AG04449 (cell line): Measurements from ENCODE around the gene SHANK2.

Experiments used
- CTCF ChIA-PET: fragments of 350-600 bp; formaldehyde crosslinking; extraction: SDS; loops from one replicate; lab custom pipeline; 2021; ENCODE audit warnings: antibody characterized with exemption; lab: Yijun Ruan, JAX
- POLR2A ChIA-PET: fragments of 400-600, 350-600 bp; formaldehyde crosslinking; extraction: SDS; loops from one replicate; lab custom pipeline; 2020; ENCODE audit warnings: antibody characterized with exemption, inconsistent platforms; lab: Yijun Ruan, JAX
- DNase-seq: peaks from one replicate; pipeline ENCODE4 v3.0.0-alpha.2; 2010; ENCODE audit warnings: low read depth, low spot score
- H3K4me3 ChIP-seq: 2 replicates; pipeline ENCODE4 v1.5.1; 2011; ENCODE audit warnings: low read depth, mild to moderate bottlenecking, control low read depth, low read length
- TF ChIP-seq, protein P1 (sequence below): IDR thresholded peaks from one replicate; pipeline ENCODE4 v1.5.1; 2011; ENCODE audit warnings: mild to moderate bottlenecking, moderate library complexity, low read length, control low read depth, inconsistent platforms; ENCODE audit not compliant: insufficient read depth; ENCODE audit errors: missing control alignments

The SHANK2 gene

DNA sequence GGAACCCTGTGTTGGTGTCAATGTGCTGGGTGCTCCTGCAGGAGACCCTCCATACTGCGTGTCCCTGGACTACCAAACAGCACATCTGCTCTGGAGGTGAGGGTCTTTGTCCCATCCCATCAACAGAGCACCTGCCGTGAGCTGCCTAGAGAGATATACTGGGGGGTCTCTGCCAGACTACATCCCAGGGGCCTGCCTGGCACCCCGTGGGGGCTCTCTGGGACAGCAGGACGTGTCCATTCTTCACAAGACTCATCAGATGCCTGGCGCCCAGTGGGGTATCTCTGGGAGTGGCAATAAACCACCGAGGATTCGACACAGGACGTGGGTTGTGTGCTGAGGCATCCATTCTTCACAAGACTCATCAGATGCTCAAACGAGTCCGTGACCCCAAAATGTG is 42.7 kb downstream of the SHANK2 start:
- H3K4me3 ChIP-seq: no peak overlapping the region
- CTCF ChIA-PET: no interaction called here
- TF ChIP-seq, protein P1, sequence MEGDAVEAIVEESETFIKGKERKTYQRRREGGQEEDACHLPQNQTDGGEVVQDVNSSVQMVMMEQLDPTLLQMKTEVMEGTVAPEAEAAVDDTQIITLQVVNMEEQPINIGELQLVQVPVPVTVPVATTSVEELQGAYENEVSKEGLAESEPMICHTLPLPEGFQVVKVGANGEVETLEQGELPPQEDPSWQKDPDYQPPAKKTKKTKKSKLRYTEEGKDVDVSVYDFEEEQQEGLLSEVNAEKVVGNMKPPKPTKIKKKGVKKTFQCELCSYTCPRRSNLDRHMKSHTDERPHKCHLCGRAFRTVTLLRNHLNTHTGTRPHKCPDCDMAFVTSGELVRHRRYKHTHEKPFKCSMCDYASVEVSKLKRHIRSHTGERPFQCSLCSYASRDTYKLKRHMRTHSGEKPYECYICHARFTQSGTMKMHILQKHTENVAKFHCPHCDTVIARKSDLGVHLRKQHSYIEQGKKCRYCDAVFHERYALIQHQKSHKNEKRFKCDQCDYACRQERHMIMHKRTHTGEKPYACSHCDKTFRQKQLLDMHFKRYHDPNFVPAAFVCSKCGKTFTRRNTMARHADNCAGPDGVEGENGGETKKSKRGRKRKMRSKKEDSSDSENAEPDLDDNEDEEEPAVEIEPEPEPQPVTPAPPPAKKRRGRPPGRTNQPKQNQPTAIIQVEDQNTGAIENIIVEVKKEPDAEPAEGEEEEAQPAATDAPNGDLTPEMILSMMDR: no peak
- POLR2A ChIA-PET: no interaction called here
- no peak for DNase-seq

DNA sequence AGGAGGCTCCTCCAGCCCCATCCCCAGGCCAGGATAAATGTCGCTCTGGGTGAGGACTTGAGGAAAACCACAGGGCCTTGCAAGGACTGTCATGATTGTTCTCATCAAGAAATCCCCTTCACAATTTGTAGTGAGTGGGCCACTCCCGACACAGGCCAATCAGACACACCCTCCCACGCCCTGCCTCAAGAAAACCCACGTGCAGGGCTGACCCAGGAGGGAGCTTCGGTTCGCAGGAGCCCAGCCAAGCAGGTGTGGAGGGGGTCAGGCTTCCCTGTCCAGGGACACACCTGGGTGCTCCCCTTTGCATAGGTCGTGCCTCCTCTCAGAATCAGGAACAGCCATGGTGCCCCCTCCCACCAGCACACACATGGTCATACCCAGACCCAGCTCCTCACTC is 43.2 kb downstream of the SHANK2 start:
- DNase-seq: no peak
- POLR2A ChIA-PET: no interaction called here
- TF ChIP-seq, protein P1: no peak
- H3K4me3 ChIP-seq: no peak overlapping the region
- CTCF ChIA-PET: no interaction called here

DNA sequence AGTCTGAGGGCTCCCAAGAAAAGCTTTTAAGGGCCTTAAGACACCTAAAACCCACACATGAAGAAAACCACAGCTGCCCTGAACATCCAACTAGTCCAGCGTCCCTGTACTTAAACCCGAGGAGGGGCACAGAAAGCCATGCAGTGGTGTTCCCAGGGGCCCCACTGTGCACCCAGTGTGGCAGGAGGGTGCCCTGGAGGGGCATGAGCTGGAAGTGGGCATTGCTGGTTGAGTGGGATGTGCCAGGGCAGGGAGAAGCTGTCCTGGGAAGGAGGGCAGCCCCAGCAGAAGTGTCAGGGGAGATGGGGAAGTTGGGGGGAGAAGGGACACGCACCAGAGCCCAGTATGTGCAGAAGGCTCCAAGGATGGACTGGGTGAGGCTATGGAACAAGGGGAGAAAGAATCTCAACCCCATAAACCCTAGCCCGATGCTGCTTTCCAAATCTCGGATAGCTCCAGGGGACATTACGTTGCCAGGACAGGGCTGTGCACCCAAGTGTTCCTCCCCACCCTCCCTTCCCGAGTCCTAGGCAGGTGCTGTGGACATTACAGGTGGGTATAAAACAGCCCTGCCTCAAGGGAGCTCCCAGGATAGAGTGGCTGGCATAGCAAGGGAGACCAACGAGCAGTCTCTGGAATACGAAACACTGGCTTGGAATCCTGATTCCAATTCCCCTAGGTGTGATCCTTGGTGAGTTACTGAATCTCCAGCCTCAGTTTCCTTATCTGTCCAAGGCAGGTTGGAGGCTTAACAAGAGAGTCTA is 44.2 kb downstream of the SHANK2 start:
- DNase-seq: no peak
- H3K4me3 ChIP-seq: no peak overlapping the region
- CTCF ChIA-PET: no interaction called here
- TF ChIP-seq, protein P1: no peak
- POLR2A ChIA-PET: no interaction called here

- ChIA-PET CTCF (no interaction called here), POLR2A (no interaction called here)
- TF ChIP-seq, protein P1: no peak
- H3K4me3 ChIP-seq: no peak overlapping the region
- DNase-seq: no peak
These were observed 44.8 kb downstream of the SHANK2 start for GRCh38 chr11:71207563-71207962.

DNA sequence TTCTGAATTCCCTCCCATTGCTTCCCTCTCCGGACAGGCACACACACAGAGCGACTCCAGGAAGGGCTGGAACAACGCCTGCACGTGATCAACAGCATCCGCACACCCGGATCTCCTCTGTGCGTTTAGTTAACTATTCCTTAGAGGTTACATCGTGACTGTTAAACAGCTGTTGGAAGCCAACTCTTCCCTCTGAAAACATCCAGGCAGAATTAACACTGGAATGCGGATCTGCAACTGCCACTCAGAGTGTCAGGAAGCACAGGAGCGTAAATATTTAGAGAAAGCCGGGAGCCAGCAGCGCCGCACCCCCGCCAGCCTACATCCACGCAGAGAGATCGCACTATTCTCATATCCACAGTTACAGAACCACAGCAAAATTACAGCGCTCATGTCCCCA is 46.2 kb downstream of the SHANK2 start:
- TF ChIP-seq, protein P1: no peak
- H3K4me3 ChIP-seq: no peak overlapping the region
- CTCF ChIA-PET: interaction anchor here (1.1 kb wide), 1 partner anchor 11 kb away, joined by 3 read pairs; no protein-coding TSS in a partner anchor
- POLR2A ChIA-PET: no interaction called here
- no peak for DNase-seq

DNA sequence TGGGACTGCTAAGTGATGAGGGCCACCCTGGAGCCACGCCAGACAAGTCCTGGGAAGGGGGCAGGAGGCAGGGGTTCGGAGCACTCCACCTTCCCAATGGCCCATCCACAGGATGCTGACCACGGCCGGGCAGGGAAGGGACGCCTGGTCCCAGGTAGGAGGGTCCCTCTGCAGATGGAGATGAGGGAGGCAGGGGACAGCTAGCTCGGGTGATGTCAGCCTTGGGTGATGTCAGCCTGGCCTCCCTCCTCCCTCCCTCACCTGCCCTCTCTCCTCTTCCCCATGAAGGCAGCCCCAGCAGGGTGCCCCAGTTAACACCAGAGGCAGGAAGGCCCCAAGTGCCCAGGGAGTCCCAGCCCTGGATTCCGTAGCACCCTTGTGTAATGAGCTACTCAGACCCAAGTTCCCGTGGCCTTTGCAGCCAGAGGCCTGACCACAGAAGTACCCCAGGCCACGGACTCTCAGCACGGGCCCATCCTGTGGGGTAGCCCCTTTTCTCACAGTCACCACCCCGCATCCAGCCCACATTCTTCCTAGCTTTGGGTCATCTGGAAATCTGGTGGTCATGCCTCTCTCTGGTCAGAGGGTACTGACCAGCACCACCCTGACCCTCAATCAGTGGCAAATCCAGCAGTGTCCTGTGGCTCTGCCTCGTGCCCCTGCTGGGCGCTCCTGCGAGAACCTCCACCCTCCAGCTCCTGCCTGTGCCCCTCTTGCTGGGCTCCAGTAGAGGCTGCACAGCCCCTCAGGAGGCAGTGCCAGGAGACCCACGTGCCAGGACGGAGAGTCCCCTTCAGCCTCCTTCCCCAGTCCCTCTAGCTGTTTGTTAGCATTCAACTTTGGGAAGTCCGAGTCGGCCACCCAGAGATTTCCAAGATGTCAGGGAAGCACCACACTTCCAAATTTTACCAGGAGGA is 47.4 kb downstream of the SHANK2 start:
- no peak for DNase-seq
- ChIA-PET POLR2A (no interaction called here), CTCF (no interaction called here)
- no peak overlapping the region for H3K4me3 ChIP-seq
- TF ChIP-seq, protein P1: no peak
